NB4 (cell line): Measurements from ENCODE around the gene MAST4.

ENCODE experiments used
- POLR2A ChIP-seq: IDR thresholded peaks from 2 replicates; pipeline ENCODE4 v1.6.1; 2011; ENCODE audit warnings: mild to moderate bottlenecking; ENCODE audit not compliant: insufficient read length; ENCODE audit errors: extremely low read depth
- TF ChIP-seq, protein P1 (sequence below): IDR thresholded peaks from one replicate; pipeline ENCODE4 v1.5.1; 2012; ENCODE audit warnings: low read depth, low read length

DNA sequence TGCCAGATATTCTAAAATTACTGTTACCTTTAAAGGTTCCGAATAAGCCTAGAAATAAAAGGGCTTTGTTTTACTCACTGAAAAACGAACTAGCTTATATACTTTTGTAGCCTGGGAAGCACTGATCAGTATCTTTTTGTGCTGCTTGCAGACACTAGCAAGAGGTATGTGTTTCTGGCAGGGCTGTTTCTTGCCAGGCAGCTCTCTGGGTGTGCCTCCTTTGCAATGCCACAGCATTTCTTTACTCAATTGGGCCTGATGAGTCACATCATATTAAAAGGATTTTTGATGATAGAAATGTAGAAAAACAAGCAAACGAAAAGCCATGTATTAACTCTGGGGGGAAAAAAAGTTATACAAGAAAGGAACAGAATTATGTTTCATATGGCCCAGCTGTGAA lies 564.8 kb downstream of the MAST4 start:
- TF ChIP-seq, protein P1, sequence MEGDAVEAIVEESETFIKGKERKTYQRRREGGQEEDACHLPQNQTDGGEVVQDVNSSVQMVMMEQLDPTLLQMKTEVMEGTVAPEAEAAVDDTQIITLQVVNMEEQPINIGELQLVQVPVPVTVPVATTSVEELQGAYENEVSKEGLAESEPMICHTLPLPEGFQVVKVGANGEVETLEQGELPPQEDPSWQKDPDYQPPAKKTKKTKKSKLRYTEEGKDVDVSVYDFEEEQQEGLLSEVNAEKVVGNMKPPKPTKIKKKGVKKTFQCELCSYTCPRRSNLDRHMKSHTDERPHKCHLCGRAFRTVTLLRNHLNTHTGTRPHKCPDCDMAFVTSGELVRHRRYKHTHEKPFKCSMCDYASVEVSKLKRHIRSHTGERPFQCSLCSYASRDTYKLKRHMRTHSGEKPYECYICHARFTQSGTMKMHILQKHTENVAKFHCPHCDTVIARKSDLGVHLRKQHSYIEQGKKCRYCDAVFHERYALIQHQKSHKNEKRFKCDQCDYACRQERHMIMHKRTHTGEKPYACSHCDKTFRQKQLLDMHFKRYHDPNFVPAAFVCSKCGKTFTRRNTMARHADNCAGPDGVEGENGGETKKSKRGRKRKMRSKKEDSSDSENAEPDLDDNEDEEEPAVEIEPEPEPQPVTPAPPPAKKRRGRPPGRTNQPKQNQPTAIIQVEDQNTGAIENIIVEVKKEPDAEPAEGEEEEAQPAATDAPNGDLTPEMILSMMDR = no peak
- no peak for TF ChIP-seq POLR2A
